Measurements from ENCODE around the gene MALL. TPM values are rescaled to one million over a fixed set of nuclear protein-coding genes. Genes with fewer than 3 reads are reported as not detected.

MALL gene
- total and polyA plus RNA-seq, 2 donors, result 1.2 to 7.7 TPM

DNA sequence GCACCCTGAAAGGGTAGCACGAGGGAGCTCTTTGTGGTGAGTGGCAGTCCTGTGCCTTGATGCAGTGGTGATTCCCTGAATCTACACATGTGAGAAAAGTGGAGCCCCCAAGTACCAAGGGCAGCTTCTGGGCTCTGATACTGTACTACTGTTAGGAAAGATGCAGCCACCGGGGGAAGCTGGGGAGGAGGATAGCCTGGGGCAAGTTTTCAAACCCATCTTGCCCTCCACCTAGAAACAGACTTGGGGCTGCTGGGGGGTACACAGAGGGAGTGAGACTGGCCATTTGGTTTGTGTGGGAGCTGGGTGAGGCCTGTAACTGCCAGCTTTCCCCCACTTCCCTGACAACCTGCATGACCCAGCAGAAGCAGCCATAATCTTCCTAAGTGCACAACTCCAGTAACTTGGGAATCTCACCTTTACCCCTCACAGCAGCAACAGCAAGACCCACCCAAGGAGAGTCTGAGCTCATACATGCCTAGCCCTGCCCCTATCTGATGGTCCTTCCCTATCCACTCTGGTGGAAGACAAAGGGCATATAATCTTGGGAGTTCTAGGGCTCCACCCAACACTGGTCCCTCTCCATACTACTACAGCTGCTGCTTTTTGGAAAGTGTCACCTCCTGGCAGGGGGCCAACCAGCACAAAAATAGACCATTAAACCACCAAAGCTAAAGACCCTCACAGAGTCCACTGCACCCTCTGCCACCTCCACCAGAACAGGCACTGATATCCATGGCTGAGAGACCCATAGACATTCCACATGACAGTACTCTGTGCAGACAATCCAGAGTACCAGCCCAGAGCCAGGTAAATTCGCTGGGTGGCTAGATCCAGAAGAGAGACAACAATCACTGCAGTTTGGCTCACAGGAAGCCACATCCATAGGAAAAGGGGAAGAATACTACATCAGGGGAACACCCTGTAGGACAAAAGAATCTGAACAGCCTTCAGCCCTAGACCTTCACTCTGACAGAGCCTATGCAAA lies 8.2 kb downstream of the MALL start:
- H3K4me1 ChIP-seq (ENCODE audit: control insufficient read depth in 2 of 2, insufficient read depth in 2 of 2, low read length in 2 of 2), result peaks cover 0 to 5% of the 10 kb centered on the region in 2 donors
- no peaks in the 10 kb centered on the region for H3K36me3 ChIP-seq (ENCODE audit: control insufficient read depth in 2 of 2, insufficient read depth in 2 of 2, low read length in 1 of 2)
- no peak overlapping the region for H3K4me3 ChIP-seq (ENCODE audit: low read length in 2 of 2)
- no peaks in the 10 kb centered on the region for H3K9me3 ChIP-seq (ENCODE audit: control insufficient read depth in 2 of 2, insufficient read depth in 1 of 2, low read length in 1 of 2)
- H3K27me3 ChIP-seq (ENCODE audit: control insufficient read depth in 2 of 2, insufficient read depth in 1 of 2, low read length in 1 of 2), result peaks cover 0 to 4% of the 10 kb centered on the region in 2 donors
- DNase-seq (ENCODE audit: low read depth in 6 of 9, low spot score in 9 of 9), result no peak
- 94% methylated on average over 3 of the region's 3 CpGs for WGBS
- no peak overlapping the region for H3K27ac ChIP-seq (ENCODE audit: low read depth in 1 of 2, low read length in 1 of 2)

DNA sequence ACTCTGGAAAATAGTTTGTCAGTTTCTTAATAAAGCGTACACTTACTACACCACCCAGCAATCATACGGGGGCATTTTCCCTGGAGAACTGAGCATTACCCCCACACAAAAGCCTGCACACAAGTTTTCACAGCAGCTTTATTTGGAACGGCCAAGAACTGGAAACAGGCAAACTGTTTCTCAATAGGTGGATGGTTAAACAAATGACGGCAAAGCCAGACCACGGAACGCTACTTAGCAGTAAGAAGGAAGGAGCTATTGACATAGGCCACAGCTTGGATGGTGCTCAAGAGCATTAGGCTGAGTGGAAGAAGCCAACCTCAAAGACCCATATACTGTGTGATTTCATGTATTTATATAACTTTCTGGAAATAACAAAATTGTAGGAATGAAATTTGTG lies 9.0 kb downstream of the MALL start:
- Histone ChIP-seq H3K4me1 (ENCODE audit: control insufficient read depth in 2 of 2, insufficient read depth in 2 of 2, low read length in 2 of 2) (peaks cover 0 to 5% of the 10 kb centered on the region in 2 donors), H3K4me3 (ENCODE audit: low read length in 2 of 2) (no peak overlapping the region), H3K27ac (ENCODE audit: low read depth in 1 of 2, low read length in 1 of 2) (no peak overlapping the region), H3K9me3 (ENCODE audit: control insufficient read depth in 2 of 2, insufficient read depth in 1 of 2, low read length in 1 of 2) (no peaks in the 10 kb centered on the region), H3K36me3 (ENCODE audit: control insufficient read depth in 2 of 2, insufficient read depth in 2 of 2, low read length in 1 of 2) (no peaks in the 10 kb centered on the region), H3K27me3 (ENCODE audit: control insufficient read depth in 2 of 2, insufficient read depth in 1 of 2, low read length in 1 of 2) (peaks cover 0 to 4% of the 10 kb centered on the region in 2 donors)
- 82% methylated on average over 6 of the region's 6 CpGs for WGBS
- DNase-seq (ENCODE audit: low read depth in 6 of 9, low spot score in 9 of 9), result no peak

DNA sequence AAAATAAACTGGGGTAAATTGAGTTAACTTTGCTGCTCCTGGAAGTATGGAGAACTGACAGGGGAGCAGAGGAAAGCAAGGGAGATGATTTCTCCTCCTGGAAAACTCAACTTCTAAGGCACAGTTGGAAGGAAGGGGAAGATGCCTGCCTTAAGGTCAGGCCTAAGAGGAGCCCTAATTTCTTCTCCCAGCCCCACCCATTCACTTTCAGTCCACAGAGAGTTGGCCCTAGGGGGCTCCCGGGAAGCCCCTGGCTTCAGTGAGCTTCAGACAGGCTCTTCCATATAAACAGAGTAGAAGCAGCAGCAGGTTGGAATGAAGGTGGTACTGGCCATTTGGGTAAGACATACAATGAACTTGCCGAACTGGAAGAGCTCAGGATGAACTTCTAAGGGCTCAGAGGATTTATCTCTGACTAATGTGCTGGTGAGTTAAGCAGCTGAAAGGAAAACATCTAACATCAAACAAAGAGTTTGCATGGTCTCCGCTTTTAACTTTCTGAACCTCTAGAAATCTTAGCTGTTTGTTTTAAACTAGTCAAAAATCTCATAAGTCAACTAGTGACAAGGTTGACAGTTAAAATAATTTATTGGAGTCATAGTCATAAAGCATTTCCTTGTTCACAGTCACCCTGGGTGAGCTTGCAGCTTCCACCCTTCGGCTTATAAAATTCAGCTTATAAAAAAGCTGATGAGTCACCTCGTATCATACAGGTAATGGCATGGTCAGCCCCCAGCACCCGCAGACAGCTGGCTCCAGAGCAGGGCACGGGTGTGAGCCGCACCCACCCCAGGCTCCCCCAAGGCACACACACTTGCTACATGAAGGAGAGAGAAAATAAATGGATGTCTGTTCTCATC lies 9.8 kb downstream of the MALL start:
- Histone ChIP-seq H3K4me1 (ENCODE audit: control insufficient read depth in 2 of 2, insufficient read depth in 2 of 2, low read length in 2 of 2) (peaks cover 0 to 7% of the 10 kb centered on the region in 2 donors), H3K9me3 (ENCODE audit: control insufficient read depth in 2 of 2, insufficient read depth in 1 of 2, low read length in 1 of 2) (no peaks in the 10 kb centered on the region), H3K4me3 (ENCODE audit: low read length in 2 of 2) (no peak overlapping the region), H3K36me3 (ENCODE audit: control insufficient read depth in 2 of 2, insufficient read depth in 2 of 2, low read length in 1 of 2) (no peaks in the 10 kb centered on the region), H3K27ac (ENCODE audit: low read depth in 1 of 2, low read length in 1 of 2) (no peak overlapping the region), H3K27me3 (ENCODE audit: control insufficient read depth in 2 of 2, insufficient read depth in 1 of 2, low read length in 1 of 2) (peaks cover 0 to 4% of the 10 kb centered on the region in 2 donors)
- no peak for DNase-seq (ENCODE audit: low read depth in 6 of 9, low spot score in 9 of 9)
- WGBS, result 26% methylated on average over 8 of the region's 8 CpGs

DNA sequence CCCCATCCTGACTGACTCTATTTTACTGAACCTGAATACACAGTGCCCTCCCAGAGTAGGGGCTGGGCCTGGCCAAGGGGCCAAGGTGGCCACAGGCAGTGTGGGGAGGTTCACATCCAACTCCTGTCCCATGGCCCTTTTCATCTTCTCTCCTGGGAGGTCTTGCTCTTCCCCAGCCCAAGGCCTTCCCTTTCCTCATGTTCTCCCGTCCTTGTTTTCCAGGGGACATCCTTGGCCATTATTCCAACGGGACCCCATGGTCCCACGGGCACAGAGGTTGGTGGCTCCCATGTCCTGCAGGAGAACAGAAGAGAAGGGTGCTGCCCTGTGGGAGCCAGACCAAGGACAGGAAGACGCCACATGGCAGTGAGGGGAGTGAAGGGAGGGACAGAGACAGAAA lies 10.4 kb downstream of the MALL start:
- no peak overlapping the region for H3K4me3 ChIP-seq (ENCODE audit: low read length in 2 of 2)
- WGBS, result 96% methylated on average over 4 of the region's 4 CpGs
- no peak for DNase-seq (ENCODE audit: low read depth in 6 of 9, low spot score in 9 of 9)
- peaks cover 0 to 7% of the 10 kb centered on the region in 2 donors for H3K4me1 ChIP-seq (ENCODE audit: control insufficient read depth in 2 of 2, insufficient read depth in 2 of 2, low read length in 2 of 2)
- no peaks in the 10 kb centered on the region for H3K9me3 ChIP-seq (ENCODE audit: control insufficient read depth in 2 of 2, insufficient read depth in 1 of 2, low read length in 1 of 2)
- peaks cover 0 to 4% of the 10 kb centered on the region in 2 donors for H3K27me3 ChIP-seq (ENCODE audit: control insufficient read depth in 2 of 2, insufficient read depth in 1 of 2, low read length in 1 of 2)
- H3K27ac ChIP-seq (ENCODE audit: low read depth in 1 of 2, low read length in 1 of 2), result no peak overlapping the region
- no peaks in the 10 kb centered on the region for H3K36me3 ChIP-seq (ENCODE audit: control insufficient read depth in 2 of 2, insufficient read depth in 2 of 2, low read length in 1 of 2)

DNA sequence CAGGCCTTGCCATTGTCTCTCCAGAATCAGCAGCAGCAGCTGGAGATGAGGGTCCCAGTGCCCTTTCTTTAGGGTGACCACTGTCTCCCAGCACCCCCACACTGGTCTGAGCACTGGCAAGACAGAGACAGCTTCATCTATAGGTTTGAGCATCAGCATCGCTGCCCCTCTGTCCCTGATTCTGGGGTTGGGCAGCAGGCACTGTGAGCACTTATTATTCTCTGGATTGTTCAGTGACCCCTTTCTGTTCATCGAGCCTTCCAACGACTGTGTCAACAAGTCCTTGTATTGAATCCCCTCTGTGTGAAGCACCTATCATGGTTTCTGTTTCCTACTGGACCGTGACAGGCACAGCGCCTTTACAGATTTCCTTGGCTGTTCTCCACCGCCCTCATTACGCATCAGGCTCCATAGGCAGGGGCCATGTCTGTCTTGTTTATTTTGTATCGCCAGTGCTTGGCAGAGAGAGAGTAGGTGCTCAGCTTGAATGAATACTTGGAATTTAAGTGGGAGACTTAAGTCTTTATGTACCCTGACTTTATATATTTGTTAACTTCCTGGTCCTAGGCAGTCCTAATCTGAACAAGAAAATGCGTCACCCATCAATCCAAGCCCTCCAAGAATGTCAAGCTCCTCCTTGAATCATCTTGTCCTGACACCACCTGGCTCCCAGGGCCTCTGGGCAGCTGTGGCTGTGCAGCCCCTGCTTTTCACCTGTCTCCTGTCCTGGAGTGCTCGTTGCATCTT lies 11.4 kb downstream of the MALL start:
- 95% methylated on average over 10 of the region's 10 CpGs for WGBS
- no peaks in the 10 kb centered on the region for H3K36me3 ChIP-seq (ENCODE audit: control insufficient read depth in 2 of 2, insufficient read depth in 2 of 2, low read length in 1 of 2)
- no peak for DNase-seq (ENCODE audit: low read depth in 6 of 9, low spot score in 9 of 9)
- no peak overlapping the region for H3K4me3 ChIP-seq (ENCODE audit: low read length in 2 of 2)
- H3K27ac ChIP-seq (ENCODE audit: low read depth in 1 of 2, low read length in 1 of 2), result no peak overlapping the region
- H3K9me3 ChIP-seq (ENCODE audit: control insufficient read depth in 2 of 2, insufficient read depth in 1 of 2, low read length in 1 of 2), result no peaks in the 10 kb centered on the region
- peaks cover 0 to 4% of the 10 kb centered on the region in 2 donors for H3K27me3 ChIP-seq (ENCODE audit: control insufficient read depth in 2 of 2, insufficient read depth in 1 of 2, low read length in 1 of 2)
- peaks cover 0 to 7% of the 10 kb centered on the region in 2 donors for H3K4me1 ChIP-seq (ENCODE audit: control insufficient read depth in 2 of 2, insufficient read depth in 2 of 2, low read length in 2 of 2)

DNA sequence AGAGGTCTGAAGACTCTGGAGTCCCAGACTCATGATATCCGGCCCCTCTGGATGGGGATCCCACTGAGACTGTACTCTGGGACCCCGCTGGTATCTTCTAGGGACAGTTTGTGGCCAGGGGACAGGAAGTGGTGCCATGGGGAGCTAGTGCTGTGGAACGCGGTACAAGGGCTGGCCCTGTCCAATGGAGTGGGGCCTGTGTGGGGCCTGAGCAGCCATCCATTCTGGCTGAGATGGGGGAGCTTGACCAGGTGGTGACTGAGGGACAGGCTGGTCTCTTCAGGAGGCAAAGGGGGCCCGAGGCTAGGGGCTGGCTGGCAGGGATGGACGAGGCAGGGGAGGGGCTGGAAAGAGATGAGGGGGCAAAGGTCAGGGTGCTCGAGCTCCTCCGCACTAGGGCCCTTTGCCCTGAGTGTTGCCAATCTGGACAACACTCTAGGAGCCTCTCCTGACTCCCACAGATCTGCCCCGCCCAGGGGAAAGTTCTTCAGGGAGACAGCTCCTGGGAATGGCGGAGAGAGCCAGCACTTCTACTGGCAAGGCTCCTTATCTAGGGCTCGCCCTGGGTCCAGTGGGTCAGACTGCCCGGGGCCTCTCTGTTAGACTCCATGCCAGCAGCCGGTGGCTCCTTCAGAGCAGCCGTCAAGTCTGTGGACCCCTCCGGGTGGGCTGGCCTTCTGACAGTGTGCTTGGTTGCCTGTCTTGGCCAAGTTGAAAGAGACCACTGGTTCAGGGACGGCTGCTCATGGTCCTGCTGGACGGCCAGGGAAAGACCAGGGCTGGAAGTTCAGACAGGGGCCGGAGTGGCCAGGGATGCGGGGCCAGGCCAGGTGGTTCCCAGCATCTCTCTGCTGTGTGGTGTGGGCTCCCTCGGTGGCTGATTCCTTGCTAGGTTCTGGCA lies 12.3 kb downstream of the MALL start:
- peaks cover 0 to 7% of the 10 kb centered on the region in 2 donors for H3K4me1 ChIP-seq (ENCODE audit: control insufficient read depth in 2 of 2, insufficient read depth in 2 of 2, low read length in 2 of 2)
- no peak overlapping the region for H3K27ac ChIP-seq (ENCODE audit: low read depth in 1 of 2, low read length in 1 of 2)
- H3K4me3 ChIP-seq (ENCODE audit: low read length in 2 of 2), result no peak overlapping the region
- 91% methylated on average over 20 of the region's 20 CpGs for WGBS
- H3K9me3 ChIP-seq (ENCODE audit: control insufficient read depth in 2 of 2, insufficient read depth in 1 of 2, low read length in 1 of 2), result no peaks in the 10 kb centered on the region
- no peaks in the 10 kb centered on the region for H3K36me3 ChIP-seq (ENCODE audit: control insufficient read depth in 2 of 2, insufficient read depth in 2 of 2, low read length in 1 of 2)
- DNase-seq (ENCODE audit: low read depth in 6 of 9, low spot score in 9 of 9), result no peak
- H3K27me3 ChIP-seq (ENCODE audit: control insufficient read depth in 2 of 2, insufficient read depth in 1 of 2, low read length in 1 of 2), result peaks cover 0 to 4% of the 10 kb centered on the region in 2 donors

DNA sequence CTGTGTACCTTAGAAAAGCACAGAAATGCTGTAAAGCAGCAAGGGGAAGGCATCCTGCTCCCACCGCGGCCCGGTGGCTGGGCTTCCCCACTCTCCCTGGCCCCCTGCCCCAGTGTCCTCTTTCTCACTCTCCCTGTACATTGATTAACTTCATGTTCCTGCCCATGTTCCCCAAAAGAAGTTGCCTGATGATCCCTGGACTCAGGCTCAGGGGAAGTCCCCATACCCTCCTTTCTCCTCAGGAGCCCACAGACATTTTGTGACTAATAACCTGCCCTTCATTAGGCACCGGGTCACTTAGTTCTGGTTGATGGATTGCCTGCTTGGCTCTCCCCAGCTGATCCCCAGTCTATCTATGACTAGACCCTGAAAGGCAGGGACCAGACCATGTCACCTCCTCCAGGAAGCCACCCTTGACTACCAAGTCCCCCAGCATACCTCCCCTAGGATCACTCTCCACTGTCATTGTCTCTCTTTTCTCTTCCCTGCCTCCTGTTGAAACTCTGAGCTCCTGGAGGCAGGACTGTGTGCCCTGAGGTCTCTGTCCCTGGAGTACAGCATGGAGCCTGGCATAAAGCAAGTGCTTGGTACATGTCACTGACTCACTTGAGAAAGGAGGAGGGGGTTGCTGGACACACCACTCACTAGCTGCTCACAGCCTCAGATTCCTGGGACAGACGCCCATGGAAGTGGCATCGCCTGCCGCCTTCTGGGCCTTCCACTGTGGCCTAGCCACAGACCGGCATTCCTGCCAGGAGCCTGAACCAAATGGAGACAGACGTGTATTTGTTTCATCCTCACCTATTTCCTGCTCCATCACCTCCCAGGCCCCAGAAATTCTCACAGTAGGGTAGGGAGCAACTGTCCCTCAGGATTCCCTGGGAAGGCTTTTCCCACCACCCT lies 13.5 kb downstream of the MALL start:
- WGBS, result 87% methylated on average over 9 of the region's 9 CpGs
- Histone ChIP-seq H3K4me1 (ENCODE audit: control insufficient read depth in 2 of 2, insufficient read depth in 2 of 2, low read length in 2 of 2) (peaks cover 0 to 7% of the 10 kb centered on the region in 2 donors), H3K27me3 (ENCODE audit: control insufficient read depth in 2 of 2, insufficient read depth in 1 of 2, low read length in 1 of 2) (peaks cover 0 to 3% of the 10 kb centered on the region in 2 donors), H3K36me3 (ENCODE audit: control insufficient read depth in 2 of 2, insufficient read depth in 2 of 2, low read length in 1 of 2) (no peaks in the 10 kb centered on the region), H3K4me3 (ENCODE audit: low read length in 2 of 2) (no peak overlapping the region), H3K9me3 (ENCODE audit: control insufficient read depth in 2 of 2, insufficient read depth in 1 of 2, low read length in 1 of 2) (no peaks in the 10 kb centered on the region), H3K27ac (ENCODE audit: low read depth in 1 of 2, low read length in 1 of 2) (peak overlapping the region; percentile 33 to 45)
- DNase-seq (ENCODE audit: low read depth in 6 of 9, low spot score in 9 of 9), result no peak

All from thymus (tissue), 11 donors.